SK-N-DZ (cell line): Measurements from ENCODE around the gene ABCC10.
"Not testable (repeated sequence)": the region's sequence is repeated elsewhere in the genome, so short reads cannot be mapped to it uniquely, and the experiment has no call there.

Experiments
- DNase-seq: peaks from one replicate; pipeline ENCODE4 v3.0.0-alpha.2; 2015; ENCODE audit warnings: low spot score

ABCC10 gene

DNA sequence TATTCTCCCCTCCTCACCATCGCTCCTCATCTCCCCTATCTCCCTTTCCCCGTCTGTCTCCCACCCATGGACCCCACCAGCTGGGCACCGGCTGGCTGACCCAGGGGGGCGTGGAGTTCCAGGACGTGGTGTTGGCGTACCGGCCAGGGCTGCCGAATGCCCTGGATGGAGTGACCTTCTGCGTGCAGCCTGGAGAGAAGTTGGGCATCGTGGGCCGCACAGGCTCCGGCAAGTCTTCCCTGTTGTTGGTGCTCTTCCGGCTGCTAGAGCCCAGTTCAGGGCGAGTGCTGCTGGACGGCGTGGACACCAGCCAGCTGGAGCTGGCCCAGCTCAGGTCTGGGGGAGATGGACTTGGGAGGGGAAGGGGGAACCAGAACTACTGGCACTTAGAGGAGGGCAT is 20.3 kb downstream of the ABCC10 start:
- no peak for DNase-seq

GRCh38 chr6:43448916-43449315 is 21.6 kb downstream of the ABCC10 start:
- DNase-seq = no peak

DNA sequence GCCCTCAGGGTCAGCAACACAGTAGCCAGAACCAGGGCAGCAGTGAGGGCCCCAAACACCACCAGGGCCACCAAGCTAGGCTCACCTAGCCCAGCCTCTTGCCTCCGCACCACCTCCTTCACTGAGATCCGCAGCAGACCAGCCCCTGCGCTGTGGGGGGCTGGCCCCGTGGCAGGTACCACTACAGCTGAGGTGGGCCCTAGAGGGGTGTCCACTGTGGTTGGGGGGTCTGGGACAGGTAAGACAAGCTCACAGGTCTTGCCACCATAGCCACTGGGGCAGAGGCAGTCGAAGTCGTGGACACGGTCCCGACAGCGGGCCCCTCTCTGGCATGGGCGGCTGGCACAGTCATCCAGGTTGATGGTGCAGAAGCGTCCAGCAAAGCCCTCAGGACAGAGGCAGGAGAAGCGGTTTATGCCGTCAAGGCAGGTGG is 23.4 kb downstream of the ABCC10 start:
- DNase-seq = no peak

DNA sequence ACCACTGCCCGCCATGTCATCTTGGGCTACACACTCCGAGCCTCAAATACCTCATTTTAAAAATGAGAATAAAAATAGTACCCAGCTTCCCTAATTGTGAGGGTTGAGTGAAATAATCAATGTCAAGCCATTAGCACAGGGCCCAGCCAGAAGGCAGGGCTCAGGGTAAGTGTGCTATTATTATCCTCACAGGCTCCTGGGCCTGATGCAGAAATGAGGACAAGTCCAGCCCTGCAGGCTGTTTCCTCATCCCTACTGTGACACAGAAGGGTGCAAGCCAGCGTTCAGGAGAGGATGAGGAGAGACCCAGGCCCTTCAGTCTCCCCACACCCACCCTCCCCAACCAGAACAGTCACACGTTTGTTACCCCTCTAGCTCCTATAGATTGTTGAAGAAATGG is 24.0 kb downstream of the ABCC10 start:
- no peak for DNase-seq

DNA sequence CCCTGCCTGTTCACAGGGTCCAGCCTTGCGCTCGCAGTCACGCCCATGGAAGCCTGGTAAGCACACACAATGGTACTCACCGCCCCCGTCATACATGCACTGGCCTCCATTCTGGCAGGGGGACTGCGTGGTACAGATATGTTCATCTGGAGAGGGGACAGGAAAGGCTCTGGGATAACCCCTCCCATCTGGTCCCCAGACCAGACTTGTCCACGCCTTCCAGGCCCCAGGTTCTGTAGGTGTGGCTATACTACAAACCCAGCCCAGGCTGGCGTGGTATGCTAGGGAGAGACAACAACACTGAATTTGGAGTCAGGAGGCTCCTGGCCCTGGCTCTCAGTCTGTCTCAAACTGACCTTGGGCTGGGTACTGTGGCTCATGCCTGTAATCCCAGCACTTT is 24.6 kb downstream of the ABCC10 start:
- no peak for DNase-seq

DNA sequence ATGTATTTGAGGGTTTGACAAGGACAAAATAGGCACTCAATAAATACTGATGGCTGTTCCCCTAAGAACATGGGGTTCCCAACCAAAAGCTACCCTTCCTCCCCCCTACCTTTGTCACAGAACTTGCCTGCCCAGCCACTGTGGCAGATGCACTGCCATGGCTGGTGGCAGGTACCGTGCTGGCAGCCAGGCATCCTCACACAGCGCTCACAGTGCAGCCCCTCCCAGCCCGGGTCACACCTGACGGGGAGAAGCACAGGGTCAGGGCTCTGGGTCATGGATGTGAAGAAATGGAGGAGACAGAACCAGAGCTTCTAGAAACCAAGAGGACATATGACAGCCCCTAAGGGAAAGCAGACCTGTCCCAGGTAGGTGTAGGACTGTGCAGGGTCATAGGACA is 25.6 kb downstream of the ABCC10 start:
- DNase-seq = no peak

DNA sequence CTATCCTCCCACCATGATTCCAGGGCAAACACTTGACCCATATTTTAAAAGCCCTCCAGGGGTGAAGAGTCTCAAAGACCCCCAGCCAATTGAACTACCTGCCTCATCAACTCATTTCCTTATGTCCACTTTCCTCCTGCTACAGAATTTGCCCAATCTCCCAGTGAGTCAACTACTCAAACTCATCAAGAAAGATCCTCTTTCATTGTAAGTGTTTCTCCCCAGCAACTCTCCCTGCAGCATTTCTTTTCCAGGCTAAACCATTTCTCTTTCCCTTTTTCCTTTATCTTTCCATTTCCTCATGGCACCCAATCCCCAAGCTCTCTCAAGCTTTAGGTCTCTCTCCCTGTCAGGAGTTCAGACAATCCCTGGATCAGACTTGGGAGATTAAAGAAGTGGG is 26.5 kb downstream of the ABCC10 start:
- no peak for DNase-seq

GRCh38 chr6:43454290-43454695 is 27.0 kb downstream of the ABCC10 start:
- DNase-seq = no peak

GRCh38 chr6:43454696-43455530 is 27.6 kb downstream of the ABCC10 start:
- peak; percentile 81 for DNase-seq

DNA sequence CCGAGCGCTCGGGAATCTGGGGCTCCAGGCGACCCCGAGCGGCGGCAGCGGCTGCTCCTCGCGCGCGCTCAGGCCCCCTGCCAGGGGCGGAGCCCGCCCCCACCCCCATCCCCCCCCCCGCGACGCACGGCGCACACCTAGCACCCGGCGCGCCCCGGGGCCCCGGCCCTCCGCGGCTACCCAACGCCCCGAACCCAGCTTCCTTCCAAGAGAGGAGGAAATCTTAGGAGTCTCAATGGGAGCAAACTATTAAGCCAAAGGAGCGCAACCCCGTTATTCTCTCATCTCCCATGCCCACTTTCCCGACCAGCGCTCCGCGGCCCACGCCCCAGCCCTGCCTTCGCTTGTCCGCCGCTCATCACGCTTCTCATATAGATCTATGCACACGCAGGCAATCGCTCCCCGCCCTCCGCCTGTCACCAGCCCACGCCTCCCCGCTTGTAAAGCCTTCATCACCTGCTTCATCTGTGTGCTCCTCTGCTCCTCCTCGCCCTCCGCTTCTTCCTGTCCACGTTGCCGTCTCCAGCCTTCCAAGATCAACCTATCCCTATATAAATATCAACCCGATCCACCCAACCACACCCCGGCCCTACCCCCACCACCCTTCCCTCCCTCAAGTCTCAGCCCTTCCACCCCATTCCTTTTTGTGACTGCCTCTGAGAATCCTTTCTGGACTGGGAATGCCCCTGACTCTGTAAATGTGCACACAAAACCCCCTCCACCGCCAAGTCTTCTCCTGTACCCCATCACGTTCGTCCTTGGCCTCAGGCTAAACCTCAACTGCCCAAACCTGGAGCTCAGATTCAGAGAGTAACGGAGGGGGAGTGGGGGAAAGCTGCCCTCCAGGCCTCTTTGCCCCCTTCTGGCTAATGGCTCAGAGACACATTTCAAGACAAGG is 28.4 kb downstream of the ABCC10 start, which contains the start of gene DLK2:
Gene DLK2 (minus strand): TSS at position 18 of the 898 bp plus-strand sequence. CDS start 723 bp downstream, outside the sequence.
- peak; percentile 80 for DNase-seq

- no peak for DNase-seq
Measured at GRCh38 chr6:43457643-43458042, 30.3 kb downstream of the ABCC10 start.

DNA sequence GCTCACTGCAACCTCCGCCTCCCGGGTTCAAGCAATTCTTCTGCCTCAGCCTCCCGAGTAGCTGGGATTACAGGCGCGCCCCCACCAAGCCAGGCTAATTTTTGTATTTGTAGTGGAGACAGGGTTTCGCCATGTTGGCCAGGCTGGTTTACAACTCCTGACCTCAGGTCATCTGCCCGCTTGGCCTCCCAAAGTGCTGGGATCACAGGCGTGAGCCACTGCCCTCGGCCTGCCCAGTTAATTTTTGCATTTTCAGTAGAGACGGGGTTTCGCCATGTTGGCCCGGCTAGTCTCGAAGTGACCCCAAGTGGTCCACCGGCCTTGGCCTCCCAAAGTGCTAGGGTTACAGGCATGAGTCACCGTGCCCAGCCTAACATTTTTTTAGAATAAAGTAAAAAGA is 30.8 kb downstream of the ABCC10 start:
- not testable (repeated sequence) for DNase-seq

DNA sequence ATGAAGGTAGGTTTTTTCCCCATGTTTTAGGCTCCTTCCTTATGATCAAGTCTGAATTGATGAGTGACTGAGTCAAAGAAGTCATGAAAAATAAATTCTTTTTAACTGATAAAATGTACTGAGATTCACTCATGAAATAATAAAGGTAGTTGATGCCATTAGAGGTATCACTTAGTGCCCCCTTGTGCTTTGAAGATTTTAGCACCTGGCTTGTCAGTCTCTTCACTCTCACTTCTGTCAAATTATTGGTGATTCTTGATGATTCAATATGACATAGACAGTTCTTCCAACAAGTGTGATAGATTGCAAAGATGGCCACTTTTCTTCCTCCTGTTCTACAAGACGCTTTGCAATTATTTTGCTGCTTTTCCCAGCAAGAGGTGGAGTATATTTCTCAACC is 32.2 kb downstream of the ABCC10 start:
- no peak for DNase-seq

DNA sequence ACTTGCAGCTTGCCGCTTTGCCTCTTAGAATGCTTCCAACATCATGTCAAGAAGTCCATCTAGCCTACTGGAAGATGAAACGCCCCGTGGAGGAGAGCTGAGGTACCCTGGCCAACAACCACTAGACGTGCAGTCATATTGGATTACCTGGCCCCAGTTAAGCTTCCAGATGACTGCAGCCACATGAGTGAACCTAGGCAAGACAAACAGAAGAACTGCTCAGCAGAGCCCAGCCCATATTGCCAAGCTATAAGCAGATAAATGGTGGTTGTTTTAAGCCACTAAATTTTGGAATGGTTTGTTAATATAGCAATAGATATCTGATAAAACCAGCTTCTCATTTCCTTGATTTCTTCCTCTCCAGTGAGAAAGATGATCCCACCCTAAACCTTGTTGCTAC is 32.7 kb downstream of the ABCC10 start:
- no peak for DNase-seq

- DNase-seq = no peak
Measured at GRCh38 chr6:43461936-43462335, 34.6 kb downstream of the ABCC10 start.

GRCh38 chr6:43464337-43464736 is 37.0 kb downstream of the ABCC10 start:
- DNase-seq = no peak

- no peak for DNase-seq
Measured at GRCh38 chr6:43465948-43466347, 38.6 kb downstream of the ABCC10 start.

DNA sequence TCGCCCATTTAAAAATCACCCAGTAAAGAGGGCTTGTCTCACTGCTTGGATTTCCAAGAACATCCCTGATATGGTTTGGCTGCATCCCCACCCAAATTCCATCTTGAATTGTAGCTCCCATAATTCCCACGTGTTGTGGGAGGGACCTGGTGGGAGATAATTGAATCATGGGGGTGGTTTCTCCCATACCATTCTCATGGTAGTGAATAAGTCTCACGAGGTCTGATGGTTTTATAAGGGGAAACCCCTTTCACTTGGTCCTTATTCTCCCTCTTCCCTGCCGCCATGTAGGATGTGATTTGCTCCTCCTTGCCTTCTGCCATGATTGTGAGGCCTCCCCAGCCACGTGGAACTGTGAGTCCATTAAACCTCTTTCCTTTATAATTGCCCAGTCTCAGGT is 39.9 kb downstream of the ABCC10 start:
- DNase-seq = not testable (repeated sequence)

- DNase-seq = no peak
Measured at GRCh38 chr6:43467752-43468151, 40.4 kb downstream of the ABCC10 start.

- no peak for DNase-seq
Measured at GRCh38 chr6:43468240-43468639, 40.9 kb downstream of the ABCC10 start.

DNA sequence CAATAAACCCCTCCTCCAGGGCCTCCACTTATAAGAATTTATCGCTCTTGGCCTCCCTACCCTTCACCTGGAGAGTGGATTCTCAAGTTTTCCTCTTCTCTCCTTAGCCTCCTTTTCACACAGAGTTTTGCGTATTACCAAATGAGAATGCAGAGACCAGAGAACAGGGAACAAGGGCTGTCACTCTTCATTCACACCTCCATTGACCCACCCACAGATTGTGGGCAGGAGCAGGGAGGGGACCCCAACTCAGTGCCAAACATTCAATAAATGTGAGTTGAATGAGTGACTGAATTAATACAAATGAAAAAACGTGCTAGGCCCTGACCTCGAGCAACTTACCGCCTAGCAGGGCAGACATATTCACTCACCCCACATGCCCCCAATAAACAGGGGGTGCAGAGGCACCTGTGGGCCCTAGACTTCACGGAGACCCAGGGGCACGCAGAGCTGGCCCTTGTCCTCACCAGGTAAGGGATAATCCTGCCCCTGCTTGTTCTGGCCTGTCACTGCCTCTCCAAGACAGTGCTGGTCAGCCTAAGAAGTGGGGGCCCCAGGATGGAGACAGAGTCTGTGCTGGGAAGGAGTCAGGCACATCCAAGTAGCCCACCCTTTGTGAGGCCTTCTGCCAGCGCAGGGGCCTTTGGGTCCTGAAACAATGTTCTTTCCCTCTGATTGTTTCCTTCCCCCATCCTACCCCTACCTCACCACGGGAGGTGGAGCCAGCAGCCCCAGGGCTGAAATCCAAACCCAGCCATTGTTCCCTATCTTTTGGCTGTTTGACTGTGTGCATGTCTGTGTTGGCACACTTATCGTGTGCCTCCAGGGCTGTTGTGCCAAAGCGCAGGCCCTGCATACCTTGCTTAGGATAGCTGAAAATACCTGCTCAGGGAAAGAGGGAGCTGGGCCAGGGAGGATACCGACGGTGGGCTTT is 41.7 kb downstream of the ABCC10 start:
- no peak for DNase-seq
